ENCODE data around the gene DDR1.

DDR1 gene

GRCh38 chr6:30931272-30931671 lies 47.0 kb downstream of the DDR1 start:
- Histone ChIP-seq H2AFZ (ENCODE audit: low read depth, low read length, severe bottlenecking) (no peak overlapping the region), H3K9me3 (ENCODE audit: insufficient read depth, low read length) (no peaks in the 10 kb centered on the region; the same call in 1 of the 2 replicates), H3K9me2 (replicated peaks; ENCODE audit: insufficient read depth, low read length) (no peaks in the 10 kb centered on the region), H3K79me2 (ENCODE audit: insufficient read depth, low read length) (no peaks in the 10 kb centered on the region), H3K27ac (ENCODE audit: low read depth, low read length) (no peak overlapping the region), H3F3A (ENCODE audit: insufficient read depth) (no peaks in the 10 kb centered on the region), H3K4me2 (ENCODE audit: low read depth, low read length, poor library complexity, severe bottlenecking) (no peak overlapping the region), H3K27me3 (ENCODE audit: low read length) (no peaks in the 10 kb centered on the region), H3K36me3 (ENCODE audit: low read length) (peaks cover 12% of the 10 kb centered on the region; the same call in 1 of the 2 replicates), H3K4me3 (ENCODE audit: insufficient read depth, low read length, poor library complexity, severe bottlenecking) (no peak overlapping the region), H3K9ac (ENCODE audit: low read length) (no peak overlapping the region), H4K20me1 (ENCODE audit: low read depth, low read length) (no peaks in the 10 kb centered on the region)
- TF ChIP-seq CTCF (IDR thresholded peaks at IDR 0.05; ENCODE audit: insufficient read depth, low read length, poor library complexity, severe bottlenecking) (no peak), EZH2phosphoT487 (conservative IDR thresholded peaks at IDR 0.05; ENCODE audit: low read length) (no peak)

GRCh38 chr6:30931969-30932645 lies 47.8 kb downstream of the DDR1 start, which contains the start of gene SFTA2:
TSS of gene SFTA2 (minus strand) at chr6:30932170. CDS start at chr6:30932096, 74 bp downstream.
- TF ChIP-seq CTCF (IDR thresholded peaks at IDR 0.05; ENCODE audit: insufficient read depth, low read length, poor library complexity, severe bottlenecking) (no peak), EZH2phosphoT487 (conservative IDR thresholded peaks at IDR 0.05; ENCODE audit: low read length) (no peak)
- H3K9me3 ChIP-seq (ENCODE audit: insufficient read depth, low read length), result no peaks in the 10 kb centered on the region; the same call in 1 of the 2 replicates
- no peak within 1 kb of the TSS for H3K9ac ChIP-seq (ENCODE audit: low read length)
- H3K4me3 ChIP-seq (ENCODE audit: insufficient read depth, low read length, poor library complexity, severe bottlenecking), result no peak within 1 kb of the TSS
- 0 out of 2 replicates have a peak, but pooled peaks cover 6% of the 10 kb centered on the region for H3K36me3 ChIP-seq (ENCODE audit: low read length)
- no peaks in the 10 kb centered on the region for H3K27me3 ChIP-seq (ENCODE audit: low read length)
- no peaks in the 10 kb centered on the region for H3K79me2 ChIP-seq (ENCODE audit: insufficient read depth, low read length)
- H3K27ac ChIP-seq (ENCODE audit: low read depth, low read length), result no peak within 1 kb of the TSS
- no peaks in the 10 kb centered on the region for H3K9me2 ChIP-seq (replicated peaks; ENCODE audit: insufficient read depth, low read length)
- H4K20me1 ChIP-seq (ENCODE audit: low read depth, low read length), result no peaks in the 10 kb centered on the region
- H2AFZ ChIP-seq (ENCODE audit: low read depth, low read length, severe bottlenecking), result no peak within 1 kb of the TSS
- no peak within 1 kb of the TSS for H3K4me2 ChIP-seq (ENCODE audit: low read depth, low read length, poor library complexity, severe bottlenecking)
- H3F3A ChIP-seq (ENCODE audit: insufficient read depth), result no peaks in the 10 kb centered on the region

- 0 out of 2 replicates have a peak, but pooled peaks cover 6% of the 10 kb centered on the region for H3K36me3 ChIP-seq (ENCODE audit: low read length)
- no peak overlapping the region for H2AFZ ChIP-seq (ENCODE audit: low read depth, low read length, severe bottlenecking)
- H3K27me3 ChIP-seq (ENCODE audit: low read length), result no peaks in the 10 kb centered on the region
- no peaks in the 10 kb centered on the region; the same call in 1 of the 2 replicates for H3K9me3 ChIP-seq (ENCODE audit: insufficient read depth, low read length)
- no peak overlapping the region for H3K4me2 ChIP-seq (ENCODE audit: low read depth, low read length, poor library complexity, severe bottlenecking)
- no peak for TF ChIP-seq CTCF (IDR thresholded peaks at IDR 0.05; ENCODE audit: insufficient read depth, low read length, poor library complexity, severe bottlenecking)
- no peak for TF ChIP-seq EZH2phosphoT487 (conservative IDR thresholded peaks at IDR 0.05; ENCODE audit: low read length)
- no peaks in the 10 kb centered on the region for H3K79me2 ChIP-seq (ENCODE audit: insufficient read depth, low read length)
- H4K20me1 ChIP-seq (ENCODE audit: low read depth, low read length), result no peaks in the 10 kb centered on the region
- H3F3A ChIP-seq (ENCODE audit: insufficient read depth), result no peaks in the 10 kb centered on the region
- no peak overlapping the region for H3K9ac ChIP-seq (ENCODE audit: low read length)
- H3K4me3 ChIP-seq (ENCODE audit: insufficient read depth, low read length, poor library complexity, severe bottlenecking), result no peak overlapping the region
- no peaks in the 10 kb centered on the region for H3K9me2 ChIP-seq (replicated peaks; ENCODE audit: insufficient read depth, low read length)
- no peak overlapping the region for H3K27ac ChIP-seq (ENCODE audit: low read depth, low read length)
Observed at GRCh38 chr6:30932665-30933365, 48.5 kb downstream of the DDR1 start.
